Thyroid gland (tissue), 4 donors: ENCODE results near the gene UBA52.

Experiments used
- CTCF ChIP-seq, 6 experiments: fragments of 200-600 bp in 3 of 6; fragments of 450-650 bp in 3 of 6; sonication (generic) in 3 of 6; IDR thresholded peaks; one replicate each; pipeline ENCODE4 v1.5.1; 2016 to 2019; ENCODE audit warnings: antibody characterized with exemption in 6 of 6, mild to moderate bottlenecking in 2 of 6, inconsistent platforms in 1 of 6, moderate library complexity in 1 of 6
- POLR2A ChIP-seq, 2 donors: fragments of 450-650 bp; IDR thresholded peaks; one replicate each; pipeline ENCODE4 v1.6.1; 2017; ENCODE audit warnings: antibody characterized with exemption in 2 of 2, mild to moderate bottlenecking in 2 of 2, moderate library complexity in 1 of 2

- no peak for TF ChIP-seq CTCF (IDR thresholded peaks at IDR 0.05)
- no peak for TF ChIP-seq POLR2A (IDR thresholded peaks at IDR 0.05)
These were observed 23.2 kb downstream of the UBA52 start for GRCh38 chr19:18594824-18595373.
